Midbrain (tissue), 1 donor: Measurements from ENCODE around the gene SPACA6.
"Not testable (repeated sequence)": the region's sequence is repeated elsewhere in the genome, so short reads cannot be mapped to it uniquely, and the experiment has no call there.

Experiments used
- DNase-seq: peaks from one replicate; lab custom pipeline; 2025; lab: John Stamatoyannopoulos, UW

SPACA6 gene

GRCh38 chr19:51735759-51736449 lies 42.8 kb downstream of the SPACA6 start:
- DNase-seq: peak; percentile 25

GRCh38 chr19:51737389-51737788 lies 44.3 kb downstream of the SPACA6 start:
- no peak for DNase-seq

- DNase-seq: no peak
Measured at GRCh38 chr19:51737924-51738323, 44.8 kb downstream of the SPACA6 start.

GRCh38 chr19:51738523-51738922 lies 45.4 kb downstream of the SPACA6 start:
- not testable (repeated sequence) for DNase-seq

- DNase-seq: no peak
Measured at GRCh38 chr19:51739466-51740213, 46.5 kb downstream of the SPACA6 start.

- DNase-seq: no peak
Measured at GRCh38 chr19:51740356-51740755, 47.2 kb downstream of the SPACA6 start.

GRCh38 chr19:51742789-51743188 lies 49.7 kb downstream of the SPACA6 start:
- no peak for DNase-seq

GRCh38 chr19:51743405-51743804 lies 50.3 kb downstream of the SPACA6 start:
- DNase-seq: no peak

GRCh38 chr19:51746731-51747130 lies 53.6 kb downstream of the SPACA6 start:
- DNase-seq: no peak

GRCh38 chr19:51749979-51750378 lies 56.8 kb downstream of the SPACA6 start:
- DNase-seq: no peak

- no peak for DNase-seq
Measured at GRCh38 chr19:51750400-51751094, 57.4 kb downstream of the SPACA6 start.

- DNase-seq: peak; percentile 28
Measured at GRCh38 chr19:51751655-51752054, 58.5 kb downstream of the SPACA6 start, which contains the start of gene FPR1. FPR1 (minus strand) TSS chr19:51751878; CDS start chr19:51746994, 4,884 bp downstream.

GRCh38 chr19:51754109-51754508 lies 61.0 kb downstream of the SPACA6 start:
- peak; percentile 47 for DNase-seq

GRCh38 chr19:51754770-51755169 lies 61.6 kb downstream of the SPACA6 start:
- DNase-seq: no peak
